ENCODE data around the gene OR5AU1. TPM values are rescaled to one million over a fixed set of nuclear protein-coding genes. Genes with fewer than 3 reads are reported as not detected.

Gene OR5AU1
- total RNA-seq, 1 experiment from 2014 or later = not detected

DNA sequence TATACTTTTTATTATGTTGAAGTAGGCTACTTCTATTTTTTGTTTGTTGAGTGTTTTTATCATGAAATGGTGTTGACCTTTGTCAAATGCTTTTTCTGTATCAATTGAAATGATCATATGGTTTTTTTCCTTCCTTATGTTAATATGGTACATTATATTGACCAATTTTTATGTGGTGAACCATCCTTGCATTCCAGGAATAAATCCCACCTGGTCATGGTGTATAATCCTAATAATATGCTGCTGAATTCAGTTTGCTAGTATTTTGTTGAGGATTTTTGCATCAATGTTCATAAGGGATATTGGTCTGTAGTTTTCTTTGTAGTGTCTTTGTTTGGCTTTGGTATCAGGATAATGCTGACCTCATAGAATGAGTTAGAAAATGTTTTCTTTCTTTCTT, 10.4 kb downstream of the OR5AU1 start:
- no peak overlapping the region for H2AK5ac ChIP-seq (ENCODE audit: insufficient read length, low read length)
- H2BK20ac ChIP-seq (ENCODE audit: low read depth, low read length, poor library complexity, severe bottlenecking) = no peak overlapping the region
- H3K4me1 ChIP-seq (ENCODE audit: insufficient read depth, low read length) = no peaks in the 10 kb centered on the region
- no peak overlapping the region for H3K9ac ChIP-seq (ENCODE audit: extremely low read depth, insufficient read length, low read length)
- Mint-ChIP-seq H3K27ac (no peak overlapping the region), H3K27me3 (ENCODE audit: low read depth) (peaks cover 5% of the 10 kb centered on the region), H3K36me3 (ENCODE audit: insufficient read depth in 1 of 3, low read depth in 3 of 3) (no peaks in the 10 kb centered on the region; a peak in 1 of 7 replicates), H3K4me1 (no peaks in the 10 kb centered on the region), H3K9me3 (peaks cover 10 to 17% of the 10 kb centered on the region in 2 experiments; a peak in 4 of 5 replicates), H3K4me3 (no peak overlapping the region)
- no peak overlapping the region for H3K56ac ChIP-seq (ENCODE audit: insufficient read length, low read depth, low read length)
- no peak overlapping the region for H4K8ac ChIP-seq (replicated peaks; ENCODE audit: insufficient read length, low read depth, low read length)
- no peaks in the 10 kb centered on the region for H3K79me1 ChIP-seq (ENCODE audit: insufficient read depth, low read depth, low read length, poor library complexity, severe bottlenecking)
- H3K79me2 ChIP-seq (ENCODE audit: insufficient read depth, low read length) = no peaks in the 10 kb centered on the region
- H3K23me2 ChIP-seq (ENCODE audit: insufficient read length, low read depth, low read length, poor library complexity, severe bottlenecking) = no peaks in the 10 kb centered on the region
- H3K23ac ChIP-seq (ENCODE audit: insufficient read length, low read depth, low read length) = no peak overlapping the region
- no peak for DNase-seq
- H2BK12ac ChIP-seq (ENCODE audit: insufficient read length, low read depth, low read length) = no peak overlapping the region
- no peak overlapping the region for H2BK15ac ChIP-seq (ENCODE audit: low read depth, low read length)
- no peak overlapping the region for H3K14ac ChIP-seq (ENCODE audit: insufficient read depth, low read length)
- no peak overlapping the region for H3K4me2 ChIP-seq (ENCODE audit: insufficient read depth, insufficient read length, low read length)
- TF ChIP-seq, protein P1, sequence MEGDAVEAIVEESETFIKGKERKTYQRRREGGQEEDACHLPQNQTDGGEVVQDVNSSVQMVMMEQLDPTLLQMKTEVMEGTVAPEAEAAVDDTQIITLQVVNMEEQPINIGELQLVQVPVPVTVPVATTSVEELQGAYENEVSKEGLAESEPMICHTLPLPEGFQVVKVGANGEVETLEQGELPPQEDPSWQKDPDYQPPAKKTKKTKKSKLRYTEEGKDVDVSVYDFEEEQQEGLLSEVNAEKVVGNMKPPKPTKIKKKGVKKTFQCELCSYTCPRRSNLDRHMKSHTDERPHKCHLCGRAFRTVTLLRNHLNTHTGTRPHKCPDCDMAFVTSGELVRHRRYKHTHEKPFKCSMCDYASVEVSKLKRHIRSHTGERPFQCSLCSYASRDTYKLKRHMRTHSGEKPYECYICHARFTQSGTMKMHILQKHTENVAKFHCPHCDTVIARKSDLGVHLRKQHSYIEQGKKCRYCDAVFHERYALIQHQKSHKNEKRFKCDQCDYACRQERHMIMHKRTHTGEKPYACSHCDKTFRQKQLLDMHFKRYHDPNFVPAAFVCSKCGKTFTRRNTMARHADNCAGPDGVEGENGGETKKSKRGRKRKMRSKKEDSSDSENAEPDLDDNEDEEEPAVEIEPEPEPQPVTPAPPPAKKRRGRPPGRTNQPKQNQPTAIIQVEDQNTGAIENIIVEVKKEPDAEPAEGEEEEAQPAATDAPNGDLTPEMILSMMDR (conservative IDR thresholded peaks at IDR 0.05) = no peak
- no peak overlapping the region for H2BK120ac ChIP-seq (ENCODE audit: low read depth, low read length, poor library complexity, severe bottlenecking)
- H3K4ac ChIP-seq (ENCODE audit: low read depth, low read length) = no peak overlapping the region
- H4K20me1 ChIP-seq (ENCODE audit: control insufficient read depth, insufficient read depth, insufficient read length) = no peaks in the 10 kb centered on the region
- no peaks in the 10 kb centered on the region for H3K27me3 ChIP-seq (ENCODE audit: insufficient read depth, low read length)
- no peak overlapping the region for H4K91ac ChIP-seq (ENCODE audit: insufficient read length, low read depth, low read length)
- H3T11ph ChIP-seq (ENCODE audit: low read length) = no peak overlapping the region
- no peaks in the 10 kb centered on the region for H3K9me3 ChIP-seq (ENCODE audit: control insufficient read depth, low read depth, low read length)
- no peak overlapping the region for H2BK5ac ChIP-seq (ENCODE audit: insufficient read length, low read length)
- H3K27ac ChIP-seq (ENCODE audit: insufficient read length, low read depth, low read length) = no peak overlapping the region
- no peak overlapping the region for H3K18ac ChIP-seq (ENCODE audit: insufficient read length, low read depth, low read length)
- no peak overlapping the region for H4K5ac ChIP-seq (ENCODE audit: insufficient read length, low read depth, low read length)
- H2AFZ ChIP-seq (ENCODE audit: low read length) = no peak overlapping the region

All from H9 (cell line).